NCI-H345 (cell line): ENCODE measurements around the gene C16orf89.
A peak's percentile ranks its signal among the peaks of the same experiment; 100 is the strongest.
"Not testable (repeated sequence)": the region's sequence is repeated elsewhere in the genome, so short reads cannot be mapped to it uniquely, and the experiment has no call there.

Experiments
- DNase-seq: peaks from one replicate; lab custom pipeline; 2025; lab: John Stamatoyannopoulos, UW

C16orf89 gene

GRCh38 chr16:5065813-5066212, at the start of gene C16orf89:
Gene C16orf89 (minus strand): TSS chr16:5065956. CDS start chr16:5065908, 48 bp downstream.
- no peak for DNase-seq

- DNase-seq: not testable (repeated sequence)
Observed at GRCh38 chr16:5110933-5111332, 45.2 kb upstream of the C16orf89 start.

GRCh38 chr16:5108505-5109158, 42.9 kb upstream of the C16orf89 start:
- no peak for DNase-seq

- DNase-seq: not testable (repeated sequence)
Observed at GRCh38 chr16:5105039-5105438, 39.3 kb upstream of the C16orf89 start.

GRCh38 chr16:5103296-5104032, 37.7 kb upstream of the C16orf89 start:
- DNase-seq: not testable (repeated sequence)

GRCh38 chr16:5099174-5099573, 33.4 kb upstream of the C16orf89 start:
- DNase-seq: not testable (repeated sequence)

GRCh38 chr16:5098221-5099159, 32.7 kb upstream of the C16orf89 start:
- peak; percentile 66 for DNase-seq

GRCh38 chr16:5097470-5098220, 31.9 kb upstream of the C16orf89 start, which contains the start of gene EEF2KMT:
Gene EEF2KMT (minus strand): TSS chr16:5097795. CDS start chr16:5097739, 56 bp downstream.
- peak; percentile 99 for DNase-seq

GRCh38 chr16:5097061-5097469, 31.3 kb upstream of the C16orf89 start:
- DNase-seq: peak; percentile 5

GRCh38 chr16:5096437-5097060, 30.8 kb upstream of the C16orf89 start:
- DNase-seq: not testable (repeated sequence)

- not testable (repeated sequence) for DNase-seq
Observed at GRCh38 chr16:5095145-5095830, 29.5 kb upstream of the C16orf89 start.

- DNase-seq: not testable (repeated sequence)
Observed at GRCh38 chr16:5093746-5094145, 28.0 kb upstream of the C16orf89 start.

GRCh38 chr16:5093081-5093480, 27.3 kb upstream of the C16orf89 start:
- not testable (repeated sequence) for DNase-seq

- not testable (repeated sequence) for DNase-seq
Observed at GRCh38 chr16:5090592-5090991, 24.8 kb upstream of the C16orf89 start.

GRCh38 chr16:5089911-5090555, 24.3 kb upstream of the C16orf89 start:
- not testable (repeated sequence) for DNase-seq

GRCh38 chr16:5088936-5089335, 23.2 kb upstream of the C16orf89 start:
- not testable (repeated sequence) for DNase-seq

- DNase-seq: not testable (repeated sequence)
Observed at GRCh38 chr16:5088086-5088790, 22.5 kb upstream of the C16orf89 start.

- DNase-seq: not testable (repeated sequence)
Observed at GRCh38 chr16:5085716-5086115, 20.0 kb upstream of the C16orf89 start.

GRCh38 chr16:5084802-5085201, 19.0 kb upstream of the C16orf89 start:
- peak; percentile 28 for DNase-seq
